Measurements from ENCODE around the gene MAGI2. TPM values are rescaled to one million over a fixed set of nuclear protein-coding genes. Genes with fewer than 3 reads are reported as not detected.
"Not testable (repeated sequence)": the region's sequence is repeated elsewhere in the genome, so short reads cannot be mapped to it uniquely, and the experiment has no call there.

Gene MAGI2
- total RNA-seq, 1 experiment from 2014 or later: 0.56 TPM

DNA sequence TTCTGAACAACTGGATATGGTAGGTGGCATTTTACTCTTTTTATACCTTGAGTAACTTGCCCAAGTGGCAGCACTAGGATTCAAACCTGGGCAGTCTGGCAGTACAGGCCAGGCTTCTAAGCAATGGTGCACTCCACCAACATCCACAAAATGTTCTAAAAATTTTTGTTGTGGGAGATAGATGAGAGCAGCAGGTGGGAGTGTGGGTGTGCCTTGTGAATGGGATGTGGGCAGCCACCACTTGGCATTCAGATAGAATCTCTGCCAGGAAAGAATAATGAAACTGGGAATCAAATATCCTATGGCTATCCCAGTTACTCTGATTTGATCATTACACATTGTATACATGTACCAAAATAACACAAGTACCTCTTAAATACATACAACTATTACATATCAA lies 810.7 kb downstream of the MAGI2 start:
- Histone ChIP-seq H3K36me3 (no peaks in the 10 kb centered on the region), H3K27me3 (no peaks in the 10 kb centered on the region), H3K9me3 (no peaks in the 10 kb centered on the region), H3K4me3 (no peak overlapping the region)
- DNase-seq: no peak

DNA sequence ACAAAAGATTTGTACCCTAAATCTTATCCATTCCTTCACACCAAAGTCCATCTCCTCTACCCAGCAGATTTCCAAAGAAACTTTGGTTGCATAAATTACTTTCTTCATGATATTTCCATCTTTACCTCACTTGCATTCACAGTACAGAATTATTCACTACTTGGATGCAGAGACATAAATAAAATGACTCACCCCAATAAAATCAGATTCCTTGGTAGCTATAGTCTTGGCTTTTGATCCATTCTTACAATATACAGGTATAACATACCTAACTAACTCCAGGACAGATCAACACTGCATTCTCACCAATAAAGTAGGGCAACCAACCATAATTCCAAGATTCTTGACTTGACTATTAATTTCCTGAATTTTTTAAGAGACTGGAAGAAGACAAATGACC lies 815.1 kb downstream of the MAGI2 start:
- no peak for DNase-seq
- no peaks in the 10 kb centered on the region for H3K36me3 ChIP-seq
- no peaks in the 10 kb centered on the region for H3K27me3 ChIP-seq
- no peaks in the 10 kb centered on the region for H3K9me3 ChIP-seq
- no peak overlapping the region for H3K4me3 ChIP-seq

DNA sequence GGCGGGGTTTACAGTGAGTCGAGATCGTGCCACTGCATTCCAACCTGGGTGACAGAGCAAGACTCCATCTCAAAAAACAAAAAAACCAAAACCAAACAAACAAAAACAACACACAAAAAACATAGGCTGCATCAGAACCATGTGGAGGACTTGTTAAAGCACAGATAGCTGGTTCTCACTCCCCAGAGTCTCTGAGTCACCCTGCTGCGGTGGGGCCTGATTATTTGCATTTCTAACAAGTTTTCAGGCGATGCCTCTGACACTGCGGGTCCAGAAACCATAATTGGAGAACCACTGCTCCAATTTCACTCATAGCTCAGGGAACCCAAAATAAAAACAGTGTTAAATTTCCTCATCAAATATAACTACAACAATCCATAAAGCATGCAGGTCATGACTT lies 816.7 kb downstream of the MAGI2 start:
- no peaks in the 10 kb centered on the region for H3K36me3 ChIP-seq
- no peaks in the 10 kb centered on the region for H3K27me3 ChIP-seq
- no peak for DNase-seq
- H3K9me3 ChIP-seq: no peaks in the 10 kb centered on the region
- no peak overlapping the region for H3K4me3 ChIP-seq

DNA sequence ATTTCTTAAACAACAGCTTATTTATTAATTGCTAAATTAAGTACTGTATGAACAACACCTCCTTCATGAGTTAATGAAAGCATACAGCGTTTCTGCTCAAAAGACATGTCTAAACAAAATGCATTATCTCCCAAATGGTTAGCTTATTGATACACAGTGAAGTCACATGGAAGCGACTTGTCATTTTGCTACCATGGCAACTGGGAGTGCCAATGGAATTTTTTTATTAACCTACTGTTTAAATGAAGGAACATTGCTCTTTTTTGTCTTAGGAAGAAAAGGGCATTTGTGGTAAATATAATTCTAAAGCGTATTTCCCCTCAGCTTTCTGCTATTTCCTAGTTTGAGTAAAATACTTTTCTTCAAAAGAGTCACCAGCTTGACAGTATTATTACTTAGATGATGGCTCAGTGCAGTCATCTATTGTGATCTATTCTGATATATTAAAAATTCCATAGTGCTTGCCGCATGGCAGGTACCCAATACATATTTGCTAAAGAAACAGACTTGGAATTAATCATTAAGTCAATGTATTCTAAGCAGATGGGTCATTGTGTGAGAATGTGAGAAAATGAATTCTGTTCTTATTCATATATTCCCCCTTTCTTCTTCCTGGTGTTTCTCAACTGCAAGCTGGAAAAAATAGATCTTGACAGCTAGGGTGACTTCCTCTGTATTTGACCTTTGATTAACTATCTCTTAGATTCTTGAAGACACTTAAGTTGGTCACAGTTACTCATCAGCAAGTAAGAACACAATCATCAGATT lies 818.3 kb downstream of the MAGI2 start:
- no peak for DNase-seq
- no peak overlapping the region for H3K4me3 ChIP-seq
- H3K9me3 ChIP-seq: no peaks in the 10 kb centered on the region
- H3K27me3 ChIP-seq: no peaks in the 10 kb centered on the region
- no peaks in the 10 kb centered on the region for H3K36me3 ChIP-seq

DNA sequence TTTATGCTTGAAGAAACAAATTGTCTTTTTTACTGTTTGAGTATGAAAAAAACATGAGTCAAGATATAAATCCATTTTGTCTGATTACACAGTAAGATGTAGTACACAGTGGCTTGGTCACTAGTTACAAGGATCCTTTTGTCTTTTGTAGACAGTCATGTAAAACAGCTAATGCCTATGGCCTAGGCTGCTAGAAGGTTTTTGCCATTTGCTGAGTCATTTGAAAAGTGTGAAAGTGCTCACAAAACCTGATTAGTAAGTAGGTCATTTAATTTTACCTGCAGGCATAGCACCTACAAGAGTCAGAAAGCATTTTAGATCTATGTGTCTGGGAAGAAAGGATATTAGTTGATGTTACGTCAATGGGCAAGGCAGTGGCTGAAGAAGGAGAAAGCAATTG lies 819.4 kb downstream of the MAGI2 start:
- Histone ChIP-seq H3K27me3 (no peaks in the 10 kb centered on the region), H3K9me3 (no peaks in the 10 kb centered on the region), H3K4me3 (no peak overlapping the region), H3K36me3 (no peaks in the 10 kb centered on the region)
- DNase-seq: no peak

DNA sequence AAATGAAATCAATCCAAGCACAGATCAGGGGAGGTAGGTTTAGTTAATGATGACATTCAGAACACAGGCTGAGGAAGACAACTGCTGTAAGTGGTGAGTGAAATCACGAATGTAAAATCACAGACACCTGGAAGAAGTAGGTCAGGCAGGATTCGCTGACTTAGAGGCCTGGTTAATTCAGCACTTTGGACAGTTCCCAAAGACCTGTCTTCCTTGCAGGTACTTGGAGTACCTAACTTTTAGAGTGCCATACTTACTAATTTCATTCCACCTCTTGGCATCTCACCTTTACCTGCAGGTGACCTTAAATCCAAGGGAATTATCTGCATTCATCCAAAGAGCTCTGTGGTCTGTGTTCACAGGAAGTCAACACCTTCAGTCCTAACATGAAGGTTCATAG lies 832.5 kb downstream of the MAGI2 start:
- Histone ChIP-seq H3K4me3 (no peak overlapping the region), H3K9me3 (no peaks in the 10 kb centered on the region), H3K36me3 (no peaks in the 10 kb centered on the region), H3K27me3 (no peaks in the 10 kb centered on the region)
- no peak for DNase-seq

DNA sequence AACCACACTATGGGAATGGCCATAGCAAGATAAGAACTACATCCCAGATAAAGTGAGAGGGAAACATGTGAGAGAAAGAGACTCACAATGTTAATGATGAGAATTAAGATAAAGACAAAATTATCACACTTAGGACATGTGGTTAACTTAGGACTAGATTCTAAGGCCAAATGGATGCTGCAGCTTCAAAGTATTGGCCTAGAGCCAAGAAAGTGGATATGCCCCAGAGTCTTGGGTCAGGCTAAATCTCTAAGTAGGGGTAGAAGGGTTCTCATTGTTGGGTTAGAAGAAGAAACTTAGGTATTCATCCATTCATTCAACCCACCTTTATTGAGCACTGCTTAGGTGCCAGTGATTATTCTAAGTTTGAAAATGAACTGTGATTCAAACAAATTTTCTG lies 836.9 kb downstream of the MAGI2 start:
- Histone ChIP-seq H3K27me3 (no peaks in the 10 kb centered on the region), H3K9me3 (no peaks in the 10 kb centered on the region), H3K4me3 (no peak overlapping the region), H3K36me3 (no peaks in the 10 kb centered on the region)
- no peak for DNase-seq

DNA sequence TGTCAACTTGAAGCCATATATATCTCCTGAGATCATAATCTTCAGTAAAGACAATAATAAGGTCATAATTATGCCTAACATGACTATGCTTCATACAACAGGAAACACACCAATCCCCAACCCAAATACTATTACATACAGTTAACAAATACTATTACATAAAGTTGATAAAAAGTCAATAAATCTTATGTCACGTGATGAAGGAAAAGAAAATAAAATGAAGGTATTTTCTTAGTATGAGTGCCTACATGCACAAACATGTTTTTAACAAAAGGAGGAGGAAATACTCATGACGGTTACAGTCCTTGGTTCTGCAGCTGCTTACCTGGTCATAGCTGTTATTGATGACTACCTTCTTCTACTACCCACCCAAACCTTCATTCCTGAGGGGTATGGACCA lies 844.2 kb downstream of the MAGI2 start:
- no peak for DNase-seq
- Histone ChIP-seq H3K27me3 (no peaks in the 10 kb centered on the region), H3K36me3 (no peaks in the 10 kb centered on the region), H3K9me3 (no peaks in the 10 kb centered on the region), H3K4me3 (no peak overlapping the region)

DNA sequence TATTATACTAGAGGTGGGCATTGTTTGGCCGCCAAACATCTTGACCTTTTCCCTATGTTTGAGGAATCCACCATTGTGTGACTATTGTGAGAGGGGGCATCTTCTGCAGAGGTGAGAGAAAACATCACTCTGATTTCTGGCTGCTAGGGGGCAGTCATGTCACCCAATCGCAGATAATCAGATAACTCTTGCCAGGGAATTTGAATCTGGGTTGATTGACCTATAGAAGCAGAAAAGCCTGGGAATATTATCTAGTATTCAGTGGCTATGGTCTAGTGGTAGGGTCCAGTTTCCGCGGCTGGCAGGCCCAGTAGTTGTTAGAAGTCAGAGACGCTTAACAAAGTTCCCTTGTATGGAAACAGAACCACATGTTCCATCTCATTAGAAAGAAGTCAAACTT lies 846.4 kb downstream of the MAGI2 start:
- DNase-seq: no peak
- Histone ChIP-seq H3K27me3 (no peaks in the 10 kb centered on the region), H3K4me3 (no peak overlapping the region), H3K9me3 (no peaks in the 10 kb centered on the region), H3K36me3 (no peaks in the 10 kb centered on the region)

DNA sequence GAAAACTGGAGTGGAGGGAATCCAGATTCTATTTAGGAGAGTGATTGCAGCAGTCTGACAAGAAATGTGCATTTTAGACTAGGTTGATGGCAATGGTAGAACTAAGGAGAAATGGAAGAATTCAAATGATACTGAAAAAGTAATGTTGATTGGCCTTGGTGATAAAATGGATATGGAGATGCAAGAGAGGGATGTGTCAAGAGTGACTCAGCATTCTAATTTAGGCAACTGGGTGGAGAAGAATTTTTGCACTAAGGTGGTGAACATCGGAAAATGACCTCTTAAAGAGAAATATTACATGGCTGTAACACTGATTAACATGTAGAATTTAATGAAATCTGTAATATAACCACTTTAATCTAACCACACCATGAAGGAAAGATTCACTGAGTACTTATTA lies 848.3 kb downstream of the MAGI2 start:
- H3K9me3 ChIP-seq: no peaks in the 10 kb centered on the region
- no peak overlapping the region for H3K4me3 ChIP-seq
- no peaks in the 10 kb centered on the region for H3K27me3 ChIP-seq
- H3K36me3 ChIP-seq: no peaks in the 10 kb centered on the region
- DNase-seq: no peak

DNA sequence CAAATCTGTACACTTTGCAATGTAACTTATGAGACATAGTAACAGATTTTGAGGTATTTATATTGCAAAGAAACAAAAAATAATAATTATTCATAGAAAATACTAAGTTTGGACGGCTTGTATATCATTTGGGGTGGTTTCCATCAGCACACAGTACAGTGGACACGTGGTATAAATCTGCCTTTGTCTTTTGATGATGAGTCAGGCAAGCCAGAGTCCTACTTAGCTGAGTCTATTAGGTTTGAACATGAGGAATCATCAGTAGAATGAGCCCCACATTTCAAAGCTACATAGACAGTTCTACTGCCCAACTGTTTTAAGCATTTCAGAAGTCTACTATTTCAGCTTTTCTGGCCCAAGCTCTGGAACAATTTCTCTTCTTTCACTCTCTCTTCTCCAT lies 851.7 kb downstream of the MAGI2 start:
- no peak for DNase-seq
- H3K36me3 ChIP-seq: no peaks in the 10 kb centered on the region
- no peaks in the 10 kb centered on the region for H3K27me3 ChIP-seq
- no peaks in the 10 kb centered on the region for H3K9me3 ChIP-seq
- no peak overlapping the region for H3K4me3 ChIP-seq

DNA sequence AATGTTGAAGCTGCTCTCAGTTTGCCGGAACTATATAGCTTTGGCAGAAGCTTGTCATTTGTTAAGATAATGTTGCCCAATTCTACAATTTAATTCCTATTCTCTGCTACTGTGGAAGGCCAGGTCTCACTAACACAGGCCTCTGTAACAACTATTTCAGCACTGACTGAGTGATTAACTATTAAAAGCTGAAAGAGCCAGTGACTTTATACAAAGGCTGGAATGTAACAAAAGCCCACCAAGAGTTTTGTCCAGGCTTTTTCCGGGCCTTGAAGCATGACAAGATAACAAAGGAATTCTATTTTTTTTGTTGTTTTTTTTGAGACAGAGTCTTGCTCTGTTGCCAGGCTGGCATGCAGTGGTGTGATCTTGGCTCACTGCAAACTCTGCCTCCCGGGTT lies 859.3 kb downstream of the MAGI2 start:
- DNase-seq: no peak
- H3K36me3 ChIP-seq: no peaks in the 10 kb centered on the region
- H3K4me3 ChIP-seq: no peak overlapping the region
- no peaks in the 10 kb centered on the region for H3K9me3 ChIP-seq
- no peaks in the 10 kb centered on the region for H3K27me3 ChIP-seq

DNA sequence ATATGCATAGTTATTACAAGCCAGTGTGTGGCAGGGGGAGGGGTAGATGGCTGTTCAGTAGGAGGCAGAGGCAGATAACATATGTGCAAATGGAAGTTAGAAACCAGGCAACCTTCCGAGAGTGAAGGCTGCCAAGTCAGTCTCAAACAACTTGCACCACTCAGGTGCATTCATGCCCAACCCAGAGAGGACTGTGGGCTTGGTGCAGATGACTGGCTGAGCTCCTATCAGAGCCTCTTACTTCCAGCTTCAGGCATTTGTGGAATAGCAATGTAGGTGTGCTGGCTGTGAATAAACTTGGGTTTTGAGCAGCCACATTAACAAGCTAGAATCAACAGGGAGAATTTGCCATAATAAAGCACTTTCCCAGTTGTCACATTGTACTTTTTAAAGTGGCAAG lies 865.1 kb downstream of the MAGI2 start:
- Histone ChIP-seq H3K4me3 (no peak overlapping the region), H3K9me3 (no peaks in the 10 kb centered on the region), H3K27me3 (no peaks in the 10 kb centered on the region), H3K36me3 (no peaks in the 10 kb centered on the region)
- no peak for DNase-seq

DNA sequence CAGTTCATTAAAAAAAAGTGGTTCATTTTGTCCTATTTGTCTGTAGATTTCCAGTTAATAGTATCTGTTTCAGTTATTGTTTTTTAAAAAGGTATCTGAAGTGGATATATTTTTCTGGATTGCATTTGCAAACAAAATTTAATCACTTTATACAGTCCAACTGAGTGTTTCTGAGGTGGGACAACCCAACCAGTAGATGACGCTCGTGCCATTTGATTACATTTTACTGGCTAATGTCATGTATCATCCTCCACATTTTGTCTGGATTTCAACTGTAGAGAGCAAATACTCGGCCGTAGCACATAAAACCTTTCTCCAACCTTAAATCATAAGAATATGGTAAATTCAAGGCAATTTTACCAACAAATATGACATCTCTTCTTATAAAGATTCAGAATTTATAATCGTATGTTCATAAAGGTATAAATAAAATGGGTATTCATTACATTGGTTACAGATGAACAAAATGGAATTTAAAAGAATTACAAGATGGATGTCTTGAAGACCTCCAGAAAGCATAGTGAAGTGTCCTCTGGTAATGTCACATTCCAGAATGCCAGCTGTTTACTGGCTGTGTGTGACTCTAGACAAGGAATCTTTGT lies 865.9 kb downstream of the MAGI2 start:
- H3K36me3 ChIP-seq: no peaks in the 10 kb centered on the region
- H3K9me3 ChIP-seq: no peaks in the 10 kb centered on the region
- no peak for DNase-seq
- H3K27me3 ChIP-seq: no peaks in the 10 kb centered on the region
- no peak overlapping the region for H3K4me3 ChIP-seq

DNA sequence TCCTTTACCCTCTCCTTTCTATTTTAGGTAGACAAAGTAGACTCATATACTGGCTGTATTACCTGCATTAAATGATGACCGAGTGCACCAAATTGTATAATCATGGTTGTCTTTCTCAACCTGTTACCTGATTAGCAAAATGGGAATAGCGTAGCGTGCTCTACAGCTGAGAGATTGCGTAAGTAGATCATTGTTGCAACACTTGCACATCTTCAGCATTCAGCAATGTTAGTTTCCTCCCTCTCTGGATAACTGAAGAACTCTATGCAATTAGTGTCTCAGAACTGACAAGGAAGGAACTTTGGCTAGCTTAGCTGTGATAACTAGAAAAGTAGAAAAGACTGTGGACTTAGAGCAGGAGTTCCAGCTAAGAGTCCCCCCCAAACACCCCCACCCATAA lies 867.5 kb downstream of the MAGI2 start:
- DNase-seq: no peak
- Histone ChIP-seq H3K27me3 (no peaks in the 10 kb centered on the region), H3K9me3 (no peaks in the 10 kb centered on the region), H3K4me3 (no peak overlapping the region), H3K36me3 (no peaks in the 10 kb centered on the region)

DNA sequence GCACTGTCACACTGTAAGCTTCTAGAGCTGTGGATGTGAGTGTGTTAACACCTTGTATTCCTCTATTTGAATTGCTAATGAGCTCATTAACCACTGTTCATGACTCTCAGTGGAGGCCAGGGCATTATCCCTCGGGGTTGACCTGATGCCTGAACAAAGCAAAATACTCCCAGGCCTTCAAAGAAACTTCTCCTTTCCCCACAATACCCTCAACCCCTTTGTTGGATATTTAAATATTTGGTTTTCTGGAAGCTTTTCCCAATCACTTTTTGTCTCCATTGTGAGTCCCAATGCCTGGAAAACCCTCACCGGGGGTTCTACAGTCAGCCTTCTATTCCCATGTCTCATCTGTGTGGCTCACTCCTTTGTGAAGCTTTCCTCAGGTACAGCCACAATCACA lies 874.8 kb downstream of the MAGI2 start:
- no peak overlapping the region for H3K4me3 ChIP-seq
- no peaks in the 10 kb centered on the region for H3K9me3 ChIP-seq
- H3K36me3 ChIP-seq: no peaks in the 10 kb centered on the region
- no peak for DNase-seq
- H3K27me3 ChIP-seq: no peaks in the 10 kb centered on the region

DNA sequence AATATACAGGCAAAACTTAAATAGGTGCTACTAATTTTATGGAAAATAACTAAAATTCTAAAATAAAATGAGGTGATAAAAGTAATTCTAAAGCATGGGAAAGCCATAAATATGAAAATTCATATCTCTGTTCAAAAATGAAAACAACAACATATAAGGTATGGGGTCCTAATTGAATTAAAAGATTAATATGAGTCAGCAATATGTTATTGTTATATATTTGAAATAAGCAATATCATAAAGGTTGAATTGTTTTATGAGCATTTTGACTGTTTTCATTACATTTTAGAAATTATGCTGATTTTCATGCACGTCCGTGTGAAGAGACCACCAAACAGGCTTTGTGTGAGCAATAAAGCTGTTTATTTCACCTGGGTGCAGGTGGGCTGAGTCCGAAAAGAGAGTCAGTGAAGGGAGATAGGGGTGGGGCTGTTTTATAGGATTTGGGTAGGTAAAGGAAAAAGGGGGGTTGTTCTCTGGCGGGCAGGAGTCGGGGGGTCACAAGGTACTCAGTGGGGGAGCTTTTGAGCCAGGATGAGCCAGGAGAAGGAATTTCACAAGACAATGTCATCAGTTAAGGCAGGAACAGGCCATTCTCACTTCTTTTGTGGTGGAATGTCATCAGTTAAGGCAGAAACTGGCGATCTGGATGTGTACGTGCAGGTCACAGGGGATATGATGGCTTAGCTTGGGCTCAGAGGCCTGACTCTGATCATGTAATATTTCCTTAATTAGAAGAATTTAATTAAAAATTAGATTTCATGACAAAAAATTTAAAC lies 876.1 kb downstream of the MAGI2 start:
- H3K36me3 ChIP-seq, H3K4me3 ChIP-seq, H3K9me3 ChIP-seq, DNase-seq, H3K27me3 ChIP-seq: not testable (repeated sequence)

DNA sequence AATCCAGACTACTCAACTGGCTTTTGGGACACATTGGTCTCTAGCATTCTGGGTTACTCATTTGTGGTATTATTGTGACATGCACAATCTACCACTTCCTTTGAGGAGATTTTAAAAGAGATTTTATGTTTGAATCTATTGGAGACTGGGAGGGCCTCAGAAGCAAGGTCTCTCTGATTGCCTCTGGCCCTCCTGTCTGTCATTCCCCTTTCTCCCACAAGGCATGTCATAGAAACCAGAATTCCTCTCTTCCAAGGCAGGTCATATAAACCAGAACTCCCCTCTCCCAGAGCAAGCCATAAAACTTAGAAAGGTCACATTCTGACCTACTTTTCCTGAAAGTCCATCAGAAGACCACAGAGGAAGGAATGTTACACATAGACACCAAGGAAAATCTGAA lies 877.2 kb downstream of the MAGI2 start:
- Histone ChIP-seq H3K27me3 (no peaks in the 10 kb centered on the region), H3K36me3 (no peaks in the 10 kb centered on the region), H3K4me3 (no peak overlapping the region), H3K9me3 (no peaks in the 10 kb centered on the region)
- DNase-seq: no peak
